ENCODE results near the gene CLEC16A.
"Not testable (repeated sequence)": the region's sequence is repeated elsewhere in the genome, so short reads cannot be mapped to it uniquely, and the experiment has no call there.

Gene CLEC16A

GRCh38 chr16:10941127-10941933 is 3.0 kb upstream of the CLEC16A start:
- no peak overlapping the region for H3K18ac ChIP-seq (ENCODE audit: low read length)
- H3K27ac ChIP-seq (ENCODE audit: low read depth, low read length), result no peak overlapping the region
- no CpG with 5 or more reads among the region's 36 CpGs for WGBS (ENCODE audit: extremely low coverage, insufficient coverage, low lambda C conversion rate)
- no peak overlapping the region for H4K8ac ChIP-seq (ENCODE audit: low read depth, low read length)
- H3K9ac ChIP-seq (ENCODE audit: low read length), result peak overlapping the region; percentile 79
- peak overlapping the region; percentile 84 for H3K56ac ChIP-seq (ENCODE audit: low read length)
- peaks cover 20% of the 10 kb centered on the region for H3K79me2 ChIP-seq (ENCODE audit: control insufficient read depth, insufficient read depth, low read length)
- peaks cover 20% of the 10 kb centered on the region for H3K4me1 ChIP-seq (ENCODE audit: control insufficient read depth, low read depth, low read length)
- peak overlapping the region; percentile 95 for H3K4me2 ChIP-seq (ENCODE audit: low read length)
- H2BK120ac ChIP-seq (ENCODE audit: low read depth, low read length), result no peak overlapping the region
- no peak overlapping the region for H2BK5ac ChIP-seq (ENCODE audit: low read length)
- no peak overlapping the region for H3K23ac ChIP-seq (ENCODE audit: low read length)
- no peak overlapping the region for H2BK15ac ChIP-seq (replicated peaks; ENCODE audit: low read depth)
- peak; percentile 56 for DNase-seq
- H3K27me3 ChIP-seq (ENCODE audit: insufficient read depth, low read length, poor library complexity), result no peaks in the 10 kb centered on the region
- no peaks in the 10 kb centered on the region for H3K36me3 ChIP-seq (ENCODE audit: control insufficient read depth, insufficient read depth, low read length)
- peak overlapping the region; percentile 54 for H3K4me3 ChIP-seq (ENCODE audit: low read length)
- peaks cover 25% of the 10 kb centered on the region for H3K79me1 ChIP-seq (ENCODE audit: low read length)
- H4K5ac ChIP-seq (ENCODE audit: low read length), result no peak overlapping the region
- no peak overlapping the region for H2AK5ac ChIP-seq (ENCODE audit: low read length)
- no peak overlapping the region for H3K4ac ChIP-seq (ENCODE audit: low read depth, low read length)

DNA sequence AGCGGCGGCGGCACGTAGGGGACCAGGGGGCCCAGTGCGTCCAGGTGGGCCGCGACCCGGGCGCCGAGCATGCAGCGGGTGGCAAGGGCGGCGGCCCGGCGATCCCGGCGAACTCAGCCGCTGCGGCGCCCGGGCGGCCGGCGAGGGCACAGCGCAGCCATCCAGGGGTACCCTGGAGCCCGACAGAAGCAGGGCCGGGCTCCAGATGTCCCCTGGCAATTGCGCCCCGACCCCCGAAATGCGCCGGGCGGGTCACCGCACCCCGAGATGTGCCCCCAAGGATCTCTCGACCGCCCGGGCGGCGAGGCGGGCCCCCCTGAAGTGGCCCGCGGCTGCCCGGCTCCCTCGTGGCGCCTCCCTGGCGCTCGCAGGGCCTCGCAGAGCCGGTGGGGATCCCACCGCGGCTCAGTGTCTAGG is 2.4 kb upstream of the CLEC16A start:
- not testable (repeated sequence) for H3K4me2 ChIP-seq (ENCODE audit: low read length); H2BK5ac ChIP-seq (ENCODE audit: low read length); H3K4ac ChIP-seq (ENCODE audit: low read depth, low read length); H2AK5ac ChIP-seq (ENCODE audit: low read length); H2BK15ac ChIP-seq (replicated peaks; ENCODE audit: low read depth); H3K23ac ChIP-seq (ENCODE audit: low read length); H3K27ac ChIP-seq (ENCODE audit: low read depth, low read length); H3K18ac ChIP-seq (ENCODE audit: low read length); DNase-seq; H4K5ac ChIP-seq (ENCODE audit: low read length); H2BK120ac ChIP-seq (ENCODE audit: low read depth, low read length); H3K27me3 ChIP-seq (ENCODE audit: insufficient read depth, low read length, poor library complexity); H3K36me3 ChIP-seq (ENCODE audit: control insufficient read depth, insufficient read depth, low read length); H4K8ac ChIP-seq (ENCODE audit: low read depth, low read length)
- peaks cover 24% of the 10 kb centered on the region for H3K79me2 ChIP-seq (ENCODE audit: control insufficient read depth, insufficient read depth, low read length)
- H3K4me3 ChIP-seq (ENCODE audit: low read length), result peak overlapping the region; percentile 23
- peaks cover 26% of the 10 kb centered on the region for H3K79me1 ChIP-seq (ENCODE audit: low read length)
- no CpG with 5 or more reads among the region's 52 CpGs for WGBS (ENCODE audit: extremely low coverage, insufficient coverage, low lambda C conversion rate)
- peaks cover 24% of the 10 kb centered on the region for H3K4me1 ChIP-seq (ENCODE audit: control insufficient read depth, low read depth, low read length)
- H3K56ac ChIP-seq (ENCODE audit: low read length), result peak overlapping the region; percentile 84
- H3K9ac ChIP-seq (ENCODE audit: low read length), result peak overlapping the region; percentile 79

DNA sequence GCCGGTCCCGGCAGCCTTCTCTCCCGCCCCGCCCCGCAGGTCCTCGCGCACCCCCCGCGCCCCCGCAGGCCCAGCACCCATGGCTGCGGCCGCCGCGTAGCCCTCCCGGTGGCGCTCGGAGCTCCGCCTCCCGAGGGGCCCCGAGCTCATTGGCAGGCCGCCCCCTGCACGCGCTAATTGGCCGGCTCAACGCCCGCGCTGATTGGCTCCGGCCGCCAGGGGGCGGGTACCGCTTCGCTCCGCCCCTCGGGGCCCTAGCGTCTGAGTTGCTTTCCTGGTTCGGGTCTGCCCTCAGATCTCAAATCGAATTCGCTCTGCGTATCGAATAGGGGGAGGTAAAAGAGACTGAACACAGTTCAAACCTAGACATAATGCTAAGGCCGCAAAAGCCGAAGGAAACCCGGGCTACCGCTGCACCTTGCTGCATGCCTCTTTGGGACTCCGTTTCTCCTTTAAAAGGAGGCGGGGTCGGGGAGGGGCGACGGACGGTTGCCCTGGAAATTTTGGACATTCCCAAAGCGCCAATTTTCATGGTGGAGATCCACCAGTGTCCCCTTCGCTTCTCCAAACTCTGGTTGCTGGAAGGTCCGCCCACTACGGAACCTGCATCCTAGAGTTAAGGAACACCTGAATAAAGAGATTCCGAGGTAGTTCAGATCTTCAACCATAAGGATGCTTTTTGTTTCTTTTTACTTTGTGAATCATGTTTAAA is 1.9 kb upstream of the CLEC16A start, which contains the start of gene DEXI:
Gene DEXI (minus strand): TSS at position 117 of the 712 bp plus-strand sequence. CDS start 463 bp downstream, outside the sequence.
- DNase-seq, result peak; percentile 90
- Histone ChIP-seq H3K36me3 (ENCODE audit: control insufficient read depth, insufficient read depth, low read length) (no peaks in the 10 kb centered on the region), H3K4ac (ENCODE audit: low read depth, low read length) (no peak within 1 kb of the TSS), H3K79me2 (ENCODE audit: control insufficient read depth, insufficient read depth, low read length) (peaks cover 30% of the 10 kb centered on the region), H3K27ac (ENCODE audit: low read depth, low read length) (peak within 1 kb of the TSS; percentile 24), H2AK5ac (ENCODE audit: low read length) (no peak within 1 kb of the TSS), H3K27me3 (ENCODE audit: insufficient read depth, low read length, poor library complexity) (no peaks in the 10 kb centered on the region), H3K9ac (ENCODE audit: low read length) (peak within 1 kb of the TSS; percentile 80), H3K79me1 (ENCODE audit: low read length) (peaks cover 29% of the 10 kb centered on the region), H4K5ac (ENCODE audit: low read length) (no peak within 1 kb of the TSS), H3K4me1 (ENCODE audit: control insufficient read depth, low read depth, low read length) (peaks cover 30% of the 10 kb centered on the region), H2BK120ac (ENCODE audit: low read depth, low read length) (no peak within 1 kb of the TSS), H4K8ac (ENCODE audit: low read depth, low read length) (no peak within 1 kb of the TSS), H3K4me2 (ENCODE audit: low read length) (peak within 1 kb of the TSS; percentile 95), H3K56ac (ENCODE audit: low read length) (peak within 1 kb of the TSS; percentile 84), H3K23ac (ENCODE audit: low read length) (no peak within 1 kb of the TSS), H2BK5ac (ENCODE audit: low read length) (no peak within 1 kb of the TSS), H3K4me3 (ENCODE audit: low read length) (peak within 1 kb of the TSS; percentile 64), H3K18ac (ENCODE audit: low read length) (peak within 1 kb of the TSS; percentile 51), H2BK15ac (replicated peaks; ENCODE audit: low read depth) (no peak within 1 kb of the TSS)
- no CpG with 5 or more reads among the region's 55 CpGs for WGBS (ENCODE audit: extremely low coverage, insufficient coverage, low lambda C conversion rate)

DNA sequence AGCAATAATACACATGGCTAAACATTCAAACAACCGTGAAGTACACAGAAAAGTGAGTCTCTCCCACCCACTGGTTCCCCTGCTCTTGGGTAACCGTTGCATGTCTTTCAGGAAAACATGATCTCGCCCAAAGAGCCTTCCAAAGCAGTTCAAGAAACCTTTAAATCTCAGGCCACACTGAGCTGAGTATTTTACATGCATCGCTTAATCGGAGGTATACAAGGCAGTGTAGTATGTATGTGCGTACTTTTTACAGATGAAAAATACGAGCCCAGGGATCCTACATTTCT is 1.4 kb upstream of the CLEC16A start:
- peaks cover 31% of the 10 kb centered on the region for H3K79me2 ChIP-seq (ENCODE audit: control insufficient read depth, insufficient read depth, low read length)
- no peak overlapping the region for H2AK5ac ChIP-seq (ENCODE audit: low read length)
- H2BK15ac ChIP-seq (replicated peaks; ENCODE audit: low read depth), result no peak overlapping the region
- no peak overlapping the region for H4K5ac ChIP-seq (ENCODE audit: low read length)
- no peak overlapping the region for H3K4ac ChIP-seq (ENCODE audit: low read depth, low read length)
- no peak overlapping the region for H3K4me2 ChIP-seq (ENCODE audit: low read length)
- no CpG with 5 or more reads among the region's 7 CpGs for WGBS (ENCODE audit: extremely low coverage, insufficient coverage, low lambda C conversion rate)
- no peak overlapping the region for H2BK120ac ChIP-seq (ENCODE audit: low read depth, low read length)
- H3K9ac ChIP-seq (ENCODE audit: low read length), result no peak overlapping the region
- H3K56ac ChIP-seq (ENCODE audit: low read length), result no peak overlapping the region
- H2BK5ac ChIP-seq (ENCODE audit: low read length), result no peak overlapping the region
- no peak overlapping the region for H3K18ac ChIP-seq (ENCODE audit: low read length)
- H3K36me3 ChIP-seq (ENCODE audit: control insufficient read depth, insufficient read depth, low read length), result no peaks in the 10 kb centered on the region
- no peak for DNase-seq
- H3K79me1 ChIP-seq (ENCODE audit: low read length), result peaks cover 30% of the 10 kb centered on the region
- peaks cover 31% of the 10 kb centered on the region for H3K4me1 ChIP-seq (ENCODE audit: control insufficient read depth, low read depth, low read length)
- no peak overlapping the region for H3K27ac ChIP-seq (ENCODE audit: low read depth, low read length)
- H3K23ac ChIP-seq (ENCODE audit: low read length), result no peak overlapping the region
- H3K27me3 ChIP-seq (ENCODE audit: insufficient read depth, low read length, poor library complexity), result no peaks in the 10 kb centered on the region
- H3K4me3 ChIP-seq (ENCODE audit: low read length), result no peak overlapping the region
- no peak overlapping the region for H4K8ac ChIP-seq (ENCODE audit: low read depth, low read length)

GRCh38 chr16:10945065-10945787 is 862 bp downstream of the CLEC16A start:
- H3K79me2 ChIP-seq (ENCODE audit: control insufficient read depth, insufficient read depth, low read length), result peaks cover 40% of the 10 kb centered on the region
- peak overlapping the region; percentile 68 for H3K56ac ChIP-seq (ENCODE audit: low read length)
- H3K4ac ChIP-seq (ENCODE audit: low read depth, low read length), result no peak overlapping the region
- H3K27me3 ChIP-seq (ENCODE audit: insufficient read depth, low read length, poor library complexity), result no peaks in the 10 kb centered on the region
- DNase-seq, result no peak
- peak overlapping the region; percentile 82 for H3K4me2 ChIP-seq (ENCODE audit: low read length)
- no peaks in the 10 kb centered on the region for H3K36me3 ChIP-seq (ENCODE audit: control insufficient read depth, insufficient read depth, low read length)
- H2AK5ac ChIP-seq (ENCODE audit: low read length), result no peak overlapping the region
- H3K27ac ChIP-seq (ENCODE audit: low read depth, low read length), result no peak overlapping the region
- no peak overlapping the region for H4K5ac ChIP-seq (ENCODE audit: low read length)
- no peak overlapping the region for H2BK15ac ChIP-seq (replicated peaks; ENCODE audit: low read depth)
- no CpG with 5 or more reads among the region's 14 CpGs for WGBS (ENCODE audit: extremely low coverage, insufficient coverage, low lambda C conversion rate)
- peaks cover 51% of the 10 kb centered on the region for H3K4me1 ChIP-seq (ENCODE audit: control insufficient read depth, low read depth, low read length)
- no peak overlapping the region for H2BK5ac ChIP-seq (ENCODE audit: low read length)
- H3K79me1 ChIP-seq (ENCODE audit: low read length), result peaks cover 38% of the 10 kb centered on the region
- H3K18ac ChIP-seq (ENCODE audit: low read length), result no peak overlapping the region
- peak overlapping the region; percentile 51 for H3K9ac ChIP-seq (ENCODE audit: low read length)
- H3K4me3 ChIP-seq (ENCODE audit: low read length), result peak overlapping the region; percentile 32
- H2BK120ac ChIP-seq (ENCODE audit: low read depth, low read length), result no peak overlapping the region
- H3K23ac ChIP-seq (ENCODE audit: low read length), result no peak overlapping the region
- H4K8ac ChIP-seq (ENCODE audit: low read depth, low read length), result no peak overlapping the region
